Measurements from ENCODE around the gene NAA10. TPM values are rescaled to one million over a fixed set of nuclear protein-coding genes. Genes with fewer than 3 reads are reported as not detected.
A peak's percentile ranks its signal among the peaks of the same experiment; 100 is the strongest.

The NAA10 gene
- total and polyA plus RNA-seq, 2 of the 13 experiments (the other 11 are each of a cell fraction or from before 2014, with no cell fraction given) = 49.2 to 51.7 TPM

DNA sequence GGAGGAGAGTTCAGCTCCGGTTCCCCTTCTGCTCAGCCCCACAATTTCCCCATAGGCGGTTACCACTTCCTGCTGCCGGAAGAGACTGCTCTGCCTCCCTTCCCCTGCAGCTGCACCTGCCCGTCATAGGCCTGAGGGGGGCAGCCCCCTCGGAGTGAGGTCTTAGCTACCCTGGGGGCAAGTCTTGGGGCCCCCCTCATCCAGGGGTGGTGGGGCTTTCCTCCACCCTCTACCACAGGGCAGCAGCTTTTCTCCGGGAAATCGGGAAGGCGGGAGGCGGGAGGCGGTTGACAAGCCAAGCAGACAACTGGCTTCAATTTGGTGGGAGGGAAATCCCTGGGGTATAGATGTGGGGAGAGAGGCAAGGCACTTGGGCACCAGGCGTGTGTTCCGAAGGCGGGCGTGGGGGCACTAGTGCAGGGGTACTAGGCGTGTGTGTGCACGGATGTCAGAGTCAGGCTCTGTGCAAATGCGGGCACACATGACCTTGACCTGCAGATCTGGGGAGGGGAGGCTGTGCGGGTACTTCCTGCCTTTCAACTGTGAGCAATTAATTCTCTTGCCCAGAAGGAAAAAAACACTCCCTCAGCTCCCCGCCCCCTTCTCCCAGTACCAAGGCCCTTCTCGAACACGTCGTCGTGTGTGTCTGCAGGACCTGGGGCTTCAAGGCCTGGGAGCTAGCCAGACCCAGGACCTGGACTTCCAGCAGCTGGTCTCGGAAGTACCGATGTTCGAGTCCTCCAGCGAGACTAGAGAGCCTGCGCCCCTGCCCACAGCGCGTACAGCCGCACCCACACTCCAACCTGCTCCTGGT is 7.8 kb downstream of the NAA10 start (continued):
- TF ChIP-seq CEBPZ (IDR thresholded peaks at IDR 0.05; ENCODE audit: low read length) = no peak
- TF ChIP-seq TFAP4 (IDR thresholded peaks at IDR 0.05; ENCODE audit: borderline replicate concordance, low read depth) = peak; percentile 6; the same call in 1 of the 2 replicates
- TF ChIP-seq MEIS1 (CRISPR knock-in tag; IDR thresholded peaks at IDR 0.05; ENCODE audit: borderline replicate concordance) = no peak
- peak; percentile 57 for TF ChIP-seq FOXP4 (CRISPR knock-in tag; IDR thresholded peaks at IDR 0.05)
- 0 out of 2 replicates have a peak, but pooled peaks have one; percentile 15 for TF ChIP-seq ZMYM4 (CRISPR knock-in tag; IDR thresholded peaks at IDR 0.05)
- TF ChIP-seq, protein P1, sequence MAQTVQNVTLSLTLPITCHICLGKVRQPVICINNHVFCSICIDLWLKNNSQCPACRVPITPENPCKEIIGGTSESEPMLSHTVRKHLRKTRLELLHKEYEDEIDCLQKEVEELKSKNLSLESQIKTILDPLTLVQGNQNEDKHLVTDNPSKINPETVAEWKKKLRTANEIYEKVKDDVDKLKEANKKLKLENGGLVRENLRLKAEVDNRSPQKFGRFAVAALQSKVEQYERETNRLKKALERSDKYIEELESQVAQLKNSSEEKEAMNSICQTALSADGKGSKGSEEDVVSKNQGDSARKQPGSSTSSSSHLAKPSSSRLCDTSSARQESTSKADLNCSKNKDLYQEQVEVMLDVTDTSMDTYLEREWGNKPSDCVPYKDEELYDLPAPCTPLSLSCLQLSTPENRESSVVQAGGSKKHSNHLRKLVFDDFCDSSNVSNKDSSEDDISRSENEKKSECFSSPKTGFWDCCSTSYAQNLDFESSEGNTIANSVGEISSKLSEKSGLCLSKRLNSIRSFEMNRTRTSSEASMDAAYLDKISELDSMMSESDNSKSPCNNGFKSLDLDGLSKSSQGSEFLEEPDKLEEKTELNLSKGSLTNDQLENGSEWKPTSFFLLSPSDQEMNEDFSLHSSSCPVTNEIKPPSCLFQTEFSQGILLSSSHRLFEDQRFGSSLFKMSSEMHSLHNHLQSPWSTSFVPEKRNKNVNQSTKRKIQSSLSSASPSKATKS (CRISPR knock-in tag; IDR thresholded peaks at IDR 0.05) = 0 out of 2 replicates have a peak, but pooled peaks have one; percentile 14
- 0 out of 2 replicates have a peak, but pooled peaks have one; percentile 32 for TF ChIP-seq KLF12 (CRISPR knock-in tag; IDR thresholded peaks at IDR 0.05; ENCODE audit: borderline replicate concordance)
- TF ChIP-seq ARID5B (CRISPR knock-in tag; IDR thresholded peaks at IDR 0.05) = peak; percentile 36; the same call in 1 of the 2 replicates
- TF ChIP-seq RXRB (CRISPR knock-in tag; IDR thresholded peaks at IDR 0.05; ENCODE audit: borderline replicate concordance) = peak; percentile 52; the same call in 1 of the 2 replicates
- TF ChIP-seq, protein P2, sequence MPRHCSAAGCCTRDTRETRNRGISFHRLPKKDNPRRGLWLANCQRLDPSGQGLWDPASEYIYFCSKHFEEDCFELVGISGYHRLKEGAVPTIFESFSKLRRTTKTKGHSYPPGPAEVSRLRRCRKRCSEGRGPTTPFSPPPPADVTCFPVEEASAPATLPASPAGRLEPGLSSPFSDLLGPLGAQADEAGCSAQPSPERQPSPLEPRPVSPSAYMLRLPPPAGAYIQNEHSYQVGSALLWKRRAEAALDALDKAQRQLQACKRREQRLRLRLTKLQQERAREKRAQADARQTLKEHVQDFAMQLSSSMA (CRISPR knock-in tag; IDR thresholded peaks at IDR 0.05) = no peak
- TF ChIP-seq NFIC (IDR thresholded peaks at IDR 0.05; ENCODE audit: low read length) = no peak
- no peak for TF ChIP-seq ZMYM2 (CRISPR knock-in tag; IDR thresholded peaks at IDR 0.05)
